WI38 (cell line): ENCODE results near the gene A3GALT2.

Experiments used
- H3K4me3 ChIP-seq: 2 replicates; pipeline ENCODE4 v1.5.1; 2011; ENCODE audit warnings: low read depth, mild to moderate bottlenecking, control low read depth, low read length
- CTCF ChIP-seq: IDR thresholded peaks from 2 replicates; pipeline ENCODE4 v1.5.1; 2012; ENCODE audit warnings: low read depth, mild to moderate bottlenecking, control low read depth, low read length

A3GALT2 gene

GRCh38 chr1:33297911-33298622 is 22.8 kb downstream of the A3GALT2 start:
- TF ChIP-seq CTCF: no peak
- H3K4me3 ChIP-seq: no peak overlapping the region

GRCh38 chr1:33296824-33297223 is 24.1 kb downstream of the A3GALT2 start:
- TF ChIP-seq CTCF: no peak
- no peak overlapping the region for H3K4me3 ChIP-seq

- TF ChIP-seq CTCF: no peak
- no peak overlapping the region for H3K4me3 ChIP-seq
Observed at GRCh38 chr1:33296082-33296458, 24.8 kb downstream of the A3GALT2 start.

GRCh38 chr1:33295450-33296081 is 25.3 kb downstream of the A3GALT2 start:
- TF ChIP-seq CTCF: peak; percentile 92
- no peak overlapping the region for H3K4me3 ChIP-seq

GRCh38 chr1:33295023-33295422 is 25.9 kb downstream of the A3GALT2 start:
- no peak overlapping the region for H3K4me3 ChIP-seq
- no peak for TF ChIP-seq CTCF

- no peak overlapping the region for H3K4me3 ChIP-seq
- no peak for TF ChIP-seq CTCF
Observed at GRCh38 chr1:33294071-33295010, 26.6 kb downstream of the A3GALT2 start.
